ENCODE measurements around the gene TENM3. TPM values are rescaled to one million over a fixed set of nuclear protein-coding genes. Genes with fewer than 3 reads are reported as not detected.

TENM3 gene
- total RNA-seq, 2 experiments from 2014 or later, result not detected

DNA sequence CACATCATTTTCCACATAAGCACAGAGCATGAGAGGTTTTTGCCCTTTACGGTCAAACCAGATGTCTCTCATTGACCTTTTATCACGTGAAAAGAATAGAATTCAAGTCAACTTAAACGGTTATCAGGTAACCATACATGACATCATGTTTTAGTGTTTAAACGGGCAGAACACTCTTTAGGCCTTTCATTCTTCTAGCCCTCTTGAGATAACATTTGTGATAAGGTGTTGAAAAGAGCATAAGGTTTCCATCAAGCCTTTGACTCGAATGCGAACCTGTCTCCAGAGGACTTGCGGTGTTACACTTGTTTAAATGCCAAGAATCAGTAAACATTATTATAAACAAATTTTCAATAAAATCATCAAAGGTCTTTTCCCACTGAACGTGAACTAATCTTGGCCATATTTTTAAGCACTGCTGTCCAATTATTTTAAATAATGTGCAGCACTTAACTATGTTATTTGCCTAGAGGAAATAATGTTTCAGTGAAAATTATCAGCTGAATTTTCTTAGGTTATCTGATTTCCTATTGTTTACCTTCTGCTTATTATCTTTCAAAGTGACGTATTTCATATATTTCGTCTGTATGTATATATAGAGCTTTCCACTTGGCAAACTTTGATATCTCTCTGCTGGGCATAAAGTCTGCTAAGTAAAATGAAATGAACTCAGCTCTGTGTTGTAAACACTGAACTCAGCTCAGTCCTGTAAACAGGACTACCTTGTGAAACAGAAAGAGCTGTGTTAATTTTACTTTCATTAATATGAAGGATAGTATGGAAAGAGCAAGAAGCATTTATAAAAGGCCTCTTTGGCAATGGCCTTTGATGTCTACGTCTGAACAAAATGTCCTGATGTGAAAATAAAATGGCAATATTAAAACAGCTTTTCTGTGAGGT, 33.3 kb downstream of the TENM3 start:
- no peaks in the 10 kb centered on the region for H3K36me3 Mint-ChIP-seq (ENCODE audit: low read depth)
- Histone ChIP-seq H3K36me3 (ENCODE audit: insufficient read depth, low read length) (no peaks in the 10 kb centered on the region), H3K9me3 (ENCODE audit: control insufficient read depth in 1 of 2, insufficient read depth in 1 of 2, low read length in 2 of 2) (peaks cover 0 to 3% of the 10 kb centered on the region in 2 experiments), H3K4me3 (ENCODE audit: low read length) (no peak overlapping the region), H3K4me1 (ENCODE audit: insufficient read depth, low read length) (no peaks in the 10 kb centered on the region), H3K27ac (ENCODE audit: low read depth in 1 of 2, low read length in 2 of 2) (no peak overlapping the region), H3K27me3 (ENCODE audit: control insufficient read depth in 1 of 2, insufficient read depth in 2 of 2, low read length in 2 of 2) (no peaks in the 10 kb centered on the region)
- no peak overlapping the region for H3K27ac Mint-ChIP-seq
- DNase-seq (no peak), ATAC-seq (ENCODE audit: poor library complexity) (no peak)
- no peaks in the 10 kb centered on the region for H3K27me3 Mint-ChIP-seq
- intact Hi-C loops (cut with DNase I, micrococcal nuclease), result no loop called here
- POLR2A ChIA-PET, result no interaction called here
- H3K9me3 Mint-ChIP-seq, result peaks cover 6% of the 10 kb centered on the region
- CTCF ChIA-PET, result no interaction called here
- no peak overlapping the region for H3K4me3 Mint-ChIP-seq
- TF ChIP-seq, protein P1, sequence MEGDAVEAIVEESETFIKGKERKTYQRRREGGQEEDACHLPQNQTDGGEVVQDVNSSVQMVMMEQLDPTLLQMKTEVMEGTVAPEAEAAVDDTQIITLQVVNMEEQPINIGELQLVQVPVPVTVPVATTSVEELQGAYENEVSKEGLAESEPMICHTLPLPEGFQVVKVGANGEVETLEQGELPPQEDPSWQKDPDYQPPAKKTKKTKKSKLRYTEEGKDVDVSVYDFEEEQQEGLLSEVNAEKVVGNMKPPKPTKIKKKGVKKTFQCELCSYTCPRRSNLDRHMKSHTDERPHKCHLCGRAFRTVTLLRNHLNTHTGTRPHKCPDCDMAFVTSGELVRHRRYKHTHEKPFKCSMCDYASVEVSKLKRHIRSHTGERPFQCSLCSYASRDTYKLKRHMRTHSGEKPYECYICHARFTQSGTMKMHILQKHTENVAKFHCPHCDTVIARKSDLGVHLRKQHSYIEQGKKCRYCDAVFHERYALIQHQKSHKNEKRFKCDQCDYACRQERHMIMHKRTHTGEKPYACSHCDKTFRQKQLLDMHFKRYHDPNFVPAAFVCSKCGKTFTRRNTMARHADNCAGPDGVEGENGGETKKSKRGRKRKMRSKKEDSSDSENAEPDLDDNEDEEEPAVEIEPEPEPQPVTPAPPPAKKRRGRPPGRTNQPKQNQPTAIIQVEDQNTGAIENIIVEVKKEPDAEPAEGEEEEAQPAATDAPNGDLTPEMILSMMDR (IDR thresholded peaks at IDR 0.05), result no peak
- H3K4me1 Mint-ChIP-seq (ENCODE audit: low read depth), result no peaks in the 10 kb centered on the region

DNA sequence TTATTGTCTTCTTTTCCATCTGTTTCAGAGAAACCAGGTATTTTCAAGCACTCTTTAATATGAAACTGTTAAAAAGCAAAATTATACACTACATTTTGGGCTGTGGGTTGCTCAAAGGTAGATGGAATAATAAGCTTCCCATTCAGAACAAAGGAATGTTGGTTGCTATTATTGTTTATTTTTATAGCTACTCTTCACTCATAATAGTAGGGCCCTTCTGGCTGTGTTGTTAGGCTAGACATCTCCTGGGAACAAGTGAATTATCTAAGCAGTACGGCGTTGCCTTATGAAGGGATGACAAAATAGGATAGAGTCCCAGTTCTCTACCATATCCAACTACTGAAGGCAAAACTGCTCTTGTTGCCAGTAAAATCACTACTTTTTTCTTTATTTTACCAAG, 34.2 kb downstream of the TENM3 start:
- intact Hi-C loops (cut with DNase I, micrococcal nuclease), result no loop called here
- Histone ChIP-seq H3K27me3 (ENCODE audit: control insufficient read depth in 1 of 2, insufficient read depth in 2 of 2, low read length in 2 of 2) (no peaks in the 10 kb centered on the region), H3K4me1 (ENCODE audit: insufficient read depth, low read length) (no peaks in the 10 kb centered on the region), H3K36me3 (ENCODE audit: insufficient read depth, low read length) (no peaks in the 10 kb centered on the region), H3K27ac (ENCODE audit: low read depth in 1 of 2, low read length in 2 of 2) (no peak overlapping the region), H3K4me3 (ENCODE audit: low read length) (no peak overlapping the region), H3K9me3 (ENCODE audit: control insufficient read depth in 1 of 2, insufficient read depth in 1 of 2, low read length in 2 of 2) (no peaks in the 10 kb centered on the region)
- H3K27ac Mint-ChIP-seq, result no peak overlapping the region
- ChIA-PET POLR2A (no interaction called here), CTCF (no interaction called here)
- no peaks in the 10 kb centered on the region for H3K27me3 Mint-ChIP-seq
- no peak for ATAC-seq (ENCODE audit: poor library complexity)
- DNase-seq, result no peak
- no peak overlapping the region for H3K4me3 Mint-ChIP-seq
- no peaks in the 10 kb centered on the region for H3K36me3 Mint-ChIP-seq (ENCODE audit: low read depth)
- peaks cover 3% of the 10 kb centered on the region for H3K9me3 Mint-ChIP-seq
- TF ChIP-seq, protein P1 (IDR thresholded peaks at IDR 0.05), result no peak
- H3K4me1 Mint-ChIP-seq (ENCODE audit: low read depth), result no peaks in the 10 kb centered on the region

DNA sequence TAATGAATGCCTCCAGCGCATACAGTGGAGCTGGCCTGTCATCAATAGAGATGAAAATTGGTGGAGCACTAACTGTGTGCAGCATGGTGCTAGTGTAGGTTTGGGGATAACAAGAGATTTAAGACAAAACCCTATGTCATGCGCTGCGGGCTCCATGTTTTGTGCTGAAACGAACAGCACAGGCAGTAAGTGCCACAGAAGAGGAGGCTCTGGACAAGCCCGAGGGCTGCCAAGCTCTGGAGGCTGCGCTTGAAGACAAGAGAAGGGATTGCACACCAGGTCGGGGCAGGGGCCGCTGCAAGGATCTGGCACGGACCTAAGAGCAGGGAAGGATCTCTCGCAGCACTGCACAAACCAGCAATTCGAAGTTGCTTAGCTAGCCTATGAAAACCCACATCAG, 35.5 kb downstream of the TENM3 start:
- H3K4me3 Mint-ChIP-seq, result no peak overlapping the region
- CTCF ChIA-PET, result no interaction called here
- TF ChIP-seq, protein P1 (IDR thresholded peaks at IDR 0.05), result no peak
- H3K27me3 Mint-ChIP-seq, result no peaks in the 10 kb centered on the region
- ATAC-seq (ENCODE audit: poor library complexity) (no peak), DNase-seq (no peak)
- Histone ChIP-seq H3K36me3 (ENCODE audit: insufficient read depth, low read length) (no peaks in the 10 kb centered on the region), H3K27me3 (ENCODE audit: control insufficient read depth in 1 of 2, insufficient read depth in 2 of 2, low read length in 2 of 2) (no peaks in the 10 kb centered on the region), H3K4me1 (ENCODE audit: insufficient read depth, low read length) (no peaks in the 10 kb centered on the region), H3K9me3 (ENCODE audit: control insufficient read depth in 1 of 2, insufficient read depth in 1 of 2, low read length in 2 of 2) (no peaks in the 10 kb centered on the region), H3K27ac (ENCODE audit: low read depth in 1 of 2, low read length in 2 of 2) (no peak overlapping the region), H3K4me3 (ENCODE audit: low read length) (no peak overlapping the region)
- H3K4me1 Mint-ChIP-seq (ENCODE audit: low read depth), result no peaks in the 10 kb centered on the region
- peaks cover 3% of the 10 kb centered on the region for H3K9me3 Mint-ChIP-seq
- no peak overlapping the region for H3K27ac Mint-ChIP-seq
- H3K36me3 Mint-ChIP-seq (ENCODE audit: low read depth), result no peaks in the 10 kb centered on the region
- intact Hi-C loops (cut with DNase I, micrococcal nuclease), result no loop called here
- POLR2A ChIA-PET, result no interaction called here
